Measurements from ENCODE around the gene THEMIS.

- TF ChIP-seq EZH2 (IDR thresholded peaks at IDR 0.05): no peak
- no peak for TF ChIP-seq POLR2AphosphoS5 (IDR thresholded peaks at IDR 0.05; ENCODE audit: borderline replicate concordance, low read depth, low read length)
Measured at GRCh38 chr6:127706216-127706615, 194.6 kb downstream of the THEMIS start.
